Renal cortex interstitium (tissue), 11 donors: ENCODE data around the gene SYNJ2. TPM values are rescaled to one million over a fixed set of nuclear protein-coding genes. Genes with fewer than 3 reads are reported as not detected.

Experiments
- DNase-seq, 11 donors: peaks; one replicate each; pipeline ENCODE4 v3.0.0-alpha.2; 2013; ENCODE audit warnings: low read depth in 9 of 11, low spot score in 4 of 11; ENCODE audit errors: extremely low read depth in 1 of 11
- polyA plus RNA-seq, 3 donors: library from polyadenylated mRNA; unstranded; fragments of 120-200 nt; gene quantifications; one replicate each; pipeline ENCODE4 v1.2.1, GENCODE V29; 2013; ENCODE audit not compliant: insufficient read length in 3 of 3

The SYNJ2 gene
- polyA plus RNA-seq, 3 donors, result 11.0 to 11.5 (median 11.4) TPM

GRCh38 chr6:157991067-157991432 lies 9.4 kb downstream of the SYNJ2 start:
- DNase-seq, result no peak

- no peak for DNase-seq
Observed at GRCh38 chr6:157993076-157993475, 11.4 kb downstream of the SYNJ2 start.

GRCh38 chr6:157994125-157994795 lies 12.6 kb downstream of the SYNJ2 start:
- DNase-seq, result no peak

- DNase-seq, result no peak
Observed at GRCh38 chr6:157995458-157995857, 13.8 kb downstream of the SYNJ2 start.

GRCh38 chr6:157996201-157996712 lies 14.6 kb downstream of the SYNJ2 start:
- DNase-seq, result no peak

GRCh38 chr6:157996918-157997702 lies 15.4 kb downstream of the SYNJ2 start:
- no peak for DNase-seq

GRCh38 chr6:157997893-157998608 lies 16.4 kb downstream of the SYNJ2 start:
- no peak for DNase-seq

- no peak for DNase-seq
Observed at GRCh38 chr6:157998707-157999167, 17.1 kb downstream of the SYNJ2 start.

- DNase-seq, result no peak
Observed at GRCh38 chr6:157999168-158000051, 17.7 kb downstream of the SYNJ2 start.

GRCh38 chr6:158000530-158001307 lies 19.1 kb downstream of the SYNJ2 start:
- DNase-seq, result no peak

GRCh38 chr6:158002249-158002950 lies 20.7 kb downstream of the SYNJ2 start:
- DNase-seq, result no peak

GRCh38 chr6:158002951-158003853 lies 21.5 kb downstream of the SYNJ2 start:
- peak in 4 of 11 donors; percentile 46 to 74 (median 63) for DNase-seq

GRCh38 chr6:158003910-158004700 lies 22.4 kb downstream of the SYNJ2 start:
- DNase-seq, result no peak

- DNase-seq, result no peak
Observed at GRCh38 chr6:158004701-158005095, 23.0 kb downstream of the SYNJ2 start.

GRCh38 chr6:158005626-158006180 lies 24.0 kb downstream of the SYNJ2 start:
- DNase-seq, result no peak
